ENCODE results near the gene SLC31A1. TPM values are rescaled to one million over a fixed set of nuclear protein-coding genes. Genes with fewer than 3 reads are reported as not detected.

The SLC31A1 gene
- total and polyA plus RNA-seq, 2 experiments from 2014 or later = 15.0 to 32.1 TPM

- no peak overlapping the region for H3K4me3 Mint-ChIP-seq
- H3K4me2 ChIP-seq = no peak overlapping the region
- H3K36me3 Mint-ChIP-seq (ENCODE audit: low read depth) = no peaks in the 10 kb centered on the region
- H3K27ac Mint-ChIP-seq = no peak overlapping the region
- no peaks in the 10 kb centered on the region for H3K4me1 ChIP-seq (ENCODE audit: insufficient read depth)
- H3K27me3 ChIP-seq (ENCODE audit: insufficient read depth) = no peaks in the 10 kb centered on the region
- no peaks in the 10 kb centered on the region for H3K36me3 ChIP-seq (ENCODE audit: insufficient read depth)
- no peaks in the 10 kb centered on the region for H3K9me2 ChIP-seq (ENCODE audit: insufficient read depth)
- no peak overlapping the region for H2AFZ ChIP-seq
- ATAC-seq (no peak), DNase-seq (ENCODE audit: low spot score) (no peak)
- no peaks in the 10 kb centered on the region for H3K9me3 Mint-ChIP-seq
- no peaks in the 10 kb centered on the region for H3F3A ChIP-seq (replicated peaks; ENCODE audit: low read depth)
- H3K79me2 ChIP-seq (replicated peaks; ENCODE audit: insufficient read depth) = peaks cover 9% of the 10 kb centered on the region
- H3K4me3 ChIP-seq = no peak overlapping the region
- H4K20me1 ChIP-seq (replicated peaks; ENCODE audit: insufficient read depth) = peaks cover 6% of the 10 kb centered on the region
- H3K27ac ChIP-seq (ENCODE audit: low read depth) = no peak overlapping the region
- H3K4me1 Mint-ChIP-seq = no peaks in the 10 kb centered on the region
- TF ChIP-seq STAT1 (IDR thresholded peaks at IDR 0.05; ENCODE audit: unreplicated experiment) (no peak), EZH2phosphoT487 (IDR thresholded peaks at IDR 0.05; ENCODE audit: unreplicated experiment) (no peak), NANOG (IDR thresholded peaks at IDR 0.05; ENCODE audit: borderline replicate concordance) (no peak), JUNB (IDR thresholded peaks at IDR 0.05; ENCODE audit: unreplicated experiment) (no peak), ZNF331 (CRISPR knock-in tag; IDR thresholded peaks at IDR 0.05; ENCODE audit: low read depth) (no peak), EZH2 (IDR thresholded peaks at IDR 0.05; ENCODE audit: low read depth, unreplicated experiment) (no peak), POLR2AphosphoS5 (IDR thresholded peaks at IDR 0.05; ENCODE audit: low read depth) (no peak), ZNF114 (CRISPR knock-in tag; IDR thresholded peaks at IDR 0.05) (no peak), CREB1 (CRISPR knock-in tag; IDR thresholded peaks at IDR 0.05; ENCODE audit: low read depth) (no peak), ETS1 (IDR thresholded peaks at IDR 0.05) (no peak), ZNF462 (CRISPR knock-in tag; IDR thresholded peaks at IDR 0.05) (no peak), CTCF (conservative IDR thresholded peaks at IDR 0.05; ENCODE audit: low read depth in 2 of 2) (no peak), REST (IDR thresholded peaks at IDR 0.05; ENCODE audit: unreplicated experiment) (no peak)
- H3K27me3 Mint-ChIP-seq (ENCODE audit: insufficient read depth, low read depth, poor library complexity) = peaks cover 2% of the 10 kb centered on the region
Observed at GRCh38 chr9:113231701-113232100, 10.4 kb downstream of the SLC31A1 start.

Data from GM23338 (cell line).